ENCODE measurements around the gene BIK.
A peak's percentile ranks its signal among the peaks of the same experiment; 100 is the strongest.

The BIK gene

DNA sequence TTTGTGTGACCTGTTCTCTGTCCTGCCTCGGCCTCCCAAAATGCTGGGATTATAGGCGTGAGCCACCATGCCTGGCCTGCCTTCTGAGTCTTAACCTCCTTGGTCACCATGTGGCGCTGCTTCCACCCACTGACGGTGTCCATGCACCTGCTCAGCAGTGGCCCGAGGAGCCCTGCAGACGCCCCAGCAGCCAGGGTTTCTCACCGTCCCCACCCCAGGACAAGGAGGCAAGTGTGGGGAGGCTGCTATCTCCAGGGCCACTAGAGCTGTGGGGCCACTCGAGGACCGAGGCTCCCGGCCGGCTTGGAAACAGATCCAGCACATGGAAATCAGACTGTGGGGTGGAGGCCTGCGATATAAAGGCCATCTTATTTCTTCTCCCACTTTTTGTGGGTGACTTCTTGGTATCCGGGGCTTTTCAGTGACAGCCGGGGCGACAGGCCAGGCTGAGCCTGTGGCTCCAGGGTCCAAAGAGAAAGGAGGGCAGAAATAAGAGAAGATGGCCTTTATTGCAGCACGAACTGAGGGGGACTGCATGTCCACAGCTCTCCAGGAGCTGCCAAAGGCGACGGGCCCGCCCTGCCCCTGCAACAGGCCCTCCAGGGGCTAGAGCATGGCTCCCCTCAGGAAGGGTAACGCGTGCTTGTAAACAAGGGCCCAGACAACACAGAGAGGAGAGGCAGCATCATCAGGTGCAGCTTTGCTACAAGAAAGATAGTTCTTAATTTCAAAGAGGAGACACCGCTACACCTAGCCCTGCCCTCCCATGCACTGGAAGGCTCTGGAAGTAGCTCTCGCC is 55.8 kb downstream of the BIK start:
- TF ChIP-seq CTCF (IDR thresholded peaks at IDR 0.05), result no peak
- intact Hi-C loops (cut with DNase I; ENCODE audit: low total_unique reads), result no loop called here

DNA sequence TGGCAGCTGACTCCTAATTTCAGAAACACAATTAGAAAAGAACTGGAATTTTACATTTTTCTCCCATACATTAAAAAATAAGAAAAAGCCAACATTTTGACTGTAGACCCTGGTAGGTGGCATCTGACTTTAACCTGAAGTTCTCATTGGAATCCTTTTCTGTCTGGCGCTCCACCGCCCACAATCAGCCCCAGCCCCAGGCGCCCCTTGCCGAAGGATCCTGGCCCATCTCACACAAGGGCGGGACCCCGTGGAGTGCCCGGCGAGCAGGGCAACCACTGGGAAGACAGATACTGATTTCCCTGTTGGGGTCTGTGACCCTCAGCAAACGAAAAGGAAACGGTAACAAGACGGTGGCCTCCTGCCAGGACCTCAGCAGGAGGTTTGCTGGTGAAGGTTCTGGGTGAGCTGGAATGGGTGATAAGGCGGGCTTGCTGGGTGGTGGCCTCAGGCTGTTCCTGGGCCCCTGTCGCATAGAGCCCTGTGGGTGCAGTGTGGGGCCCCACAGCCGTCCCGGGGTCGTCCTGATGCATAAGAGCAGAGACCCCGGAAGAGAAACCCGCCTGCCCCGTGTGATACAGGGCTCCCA is 56.5 kb downstream of the BIK start:
- no peaks in the 10 kb centered on the region for H3K9me3 ChIP-seq

More for the DNA sequence above, 55.8 kb downstream of the BIK start:
- no peak overlapping the region for H3K4me3 ChIP-seq
- DNase-seq, result no peak
- H3K9me3 ChIP-seq, result no peaks in the 10 kb centered on the region
- H3K27ac ChIP-seq, result no peak overlapping the region
- H3K4me1 ChIP-seq, result peaks cover 0 to 27% (median 7%) of the 10 kb centered on the region in 4 donors
- H3K27me3 ChIP-seq, result no peaks in the 10 kb centered on the region
- peaks cover 10 to 75% (median 51%) of the 10 kb centered on the region in 3 donors for H3K36me3 ChIP-seq

GRCh38 chr22:43168471-43169309 is 58.1 kb downstream of the BIK start:
- no peak for TF ChIP-seq CTCF (IDR thresholded peaks at IDR 0.05)
- no peak for DNase-seq
- intact Hi-C loops (cut with DNase I; ENCODE audit: low total_unique reads), result no loop called here

More for the DNA sequence above, 56.5 kb downstream of the BIK start:
- intact Hi-C loops (cut with DNase I; ENCODE audit: low total_unique reads), result no loop called here
- H3K36me3 ChIP-seq, result peaks cover 18 to 75% (median 57%) of the 10 kb centered on the region in 3 donors
- TF ChIP-seq CTCF (IDR thresholded peaks at IDR 0.05), result no peak
- H3K27me3 ChIP-seq, result no peaks in the 10 kb centered on the region
- H3K4me1 ChIP-seq, result peaks cover 0 to 27% (median 7%) of the 10 kb centered on the region in 4 donors
- H3K27ac ChIP-seq, result no peak overlapping the region
- DNase-seq, result no peak
- no peak overlapping the region for H3K4me3 ChIP-seq

GRCh38 chr22:43169310-43170130 is 59.0 kb downstream of the BIK start:
- H3K4me1 ChIP-seq, result peaks cover 0 to 10% (median 5%) of the 10 kb centered on the region in 4 donors
- H3K4me3 ChIP-seq, result no peak overlapping the region
- intact Hi-C loops (cut with DNase I; ENCODE audit: low total_unique reads), result no loop called here
- DNase-seq, result no peak
- TF ChIP-seq CTCF (IDR thresholded peaks at IDR 0.05), result no peak
- H3K27me3 ChIP-seq, result no peaks in the 10 kb centered on the region
- H3K9me3 ChIP-seq, result no peaks in the 10 kb centered on the region
- peaks cover 38 to 82% (median 62%) of the 10 kb centered on the region in 3 donors for H3K36me3 ChIP-seq
- H3K27ac ChIP-seq, result no peak overlapping the region

More at GRCh38 chr22:43168471-43169309, 58.1 kb downstream of the BIK start:
- no peak overlapping the region for H3K4me3 ChIP-seq
- peak overlapping the region in 1 of 2 donors; percentile 24 for H3K27ac ChIP-seq
- peaks cover 0 to 18% (median 6%) of the 10 kb centered on the region in 4 donors for H3K4me1 ChIP-seq
- H3K9me3 ChIP-seq, result no peaks in the 10 kb centered on the region
- peaks cover 32 to 75% (median 55%) of the 10 kb centered on the region in 3 donors for H3K36me3 ChIP-seq
- no peaks in the 10 kb centered on the region for H3K27me3 ChIP-seq

DNA sequence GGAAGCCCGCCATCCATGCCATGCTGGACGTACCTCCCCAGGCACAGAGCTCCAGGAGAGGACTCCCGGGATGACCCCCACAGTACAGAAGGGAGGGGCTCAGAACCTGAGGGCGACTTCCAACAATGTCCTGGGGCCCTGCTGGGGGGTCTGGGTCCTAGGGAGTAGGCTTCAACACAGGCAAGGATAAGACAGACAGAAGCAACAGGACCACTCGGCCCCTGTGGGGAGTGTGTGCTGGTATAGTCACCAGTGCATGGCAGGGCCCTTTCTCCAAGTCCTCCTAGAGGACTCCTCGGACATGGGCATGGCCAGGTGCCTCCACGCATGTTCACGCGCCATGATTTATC is 59.6 kb downstream of the BIK start:
- Histone ChIP-seq H3K27me3 (no peaks in the 10 kb centered on the region), H3K4me3 (no peak overlapping the region), H3K9me3 (no peaks in the 10 kb centered on the region), H3K36me3 (peaks cover 42 to 88% (median 68%) of the 10 kb centered on the region in 3 donors), H3K27ac (no peak overlapping the region), H3K4me1 (peaks cover 0 to 7% (median 5%) of the 10 kb centered on the region in 4 donors)
- no peak for TF ChIP-seq CTCF (IDR thresholded peaks at IDR 0.05)
- intact Hi-C loops (cut with DNase I; ENCODE audit: low total_unique reads), result no loop called here
- DNase-seq, result no peak
